A549 treated with Mapracorat at 1 μM for 4 hours (cell line): Measurements from ENCODE around the gene OOSP3. TPM values are rescaled to one million over a fixed set of nuclear protein-coding genes. Genes with fewer than 3 reads are reported as not detected.

ENCODE experiments used
- total RNA-seq: library from RNA; stranded (reverse); fragments of 200-300 nt; extraction: Qiagen RNA extraction; gene quantifications from 5 replicates; pipeline ENCODE4 v1.2.3, GENCODE V29; 2022

OOSP3 gene, protein sequence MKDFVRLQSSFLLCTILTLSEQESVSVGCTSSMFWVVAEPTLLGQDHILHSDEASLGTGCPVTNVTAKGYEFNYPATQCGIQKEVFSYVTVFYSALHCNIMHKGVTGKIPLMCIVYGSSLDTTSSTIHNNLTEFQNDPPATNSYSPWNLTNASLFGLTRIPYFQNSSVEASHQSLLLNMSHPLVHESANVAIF
- not detected in 5 replicates for total RNA-seq

DNA sequence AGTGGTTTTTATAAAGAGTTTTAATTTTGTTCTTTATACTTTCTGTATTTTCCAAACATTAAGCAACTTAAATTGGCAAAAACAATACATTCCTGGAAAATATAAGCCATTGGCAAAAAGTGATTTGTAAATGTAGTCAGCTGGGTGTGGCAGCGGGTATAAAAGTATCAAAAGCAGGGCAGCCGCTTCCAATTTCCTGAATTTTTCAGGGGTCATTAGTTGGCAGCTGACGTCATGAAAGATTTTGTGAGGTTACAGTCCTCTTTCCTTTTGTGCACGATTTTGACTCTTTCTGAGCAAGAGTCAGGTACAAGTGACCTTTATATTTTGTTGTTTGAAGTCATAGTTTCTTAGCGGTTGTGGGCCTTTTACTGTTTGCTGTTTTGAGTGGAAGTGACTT lies at the start of gene OOSP3:
TSS of gene OOSP3 (plus strand) at position 208 of the 400 bp plus-strand sequence. CDS start at position 235, 27 bp downstream.

DNA sequence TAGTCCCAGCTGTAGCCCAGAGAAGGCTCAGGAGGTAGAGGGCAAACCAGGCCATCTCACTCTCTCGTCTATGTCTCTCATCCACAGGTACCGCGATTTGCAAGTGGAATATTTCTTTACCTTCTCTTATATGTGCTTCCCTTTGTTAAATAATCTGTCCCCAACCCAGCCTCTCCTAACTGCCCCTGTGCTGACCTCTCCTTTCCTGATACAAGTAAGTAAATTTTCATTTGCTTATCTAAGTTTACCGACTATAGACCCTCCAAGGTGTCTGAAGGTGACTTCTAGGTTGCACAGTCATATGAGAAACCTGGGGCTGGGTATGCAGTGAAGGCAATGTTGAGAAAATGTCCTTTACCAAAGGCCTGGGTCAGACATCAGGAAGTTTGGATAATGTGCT lies 33.2 kb upstream of the OOSP3 start, which contains the start of gene CBLIF:
TSS of gene CBLIF (minus strand) at position 101 of the 400 bp plus-strand sequence. CDS start at position 55, 46 bp downstream.

DNA sequence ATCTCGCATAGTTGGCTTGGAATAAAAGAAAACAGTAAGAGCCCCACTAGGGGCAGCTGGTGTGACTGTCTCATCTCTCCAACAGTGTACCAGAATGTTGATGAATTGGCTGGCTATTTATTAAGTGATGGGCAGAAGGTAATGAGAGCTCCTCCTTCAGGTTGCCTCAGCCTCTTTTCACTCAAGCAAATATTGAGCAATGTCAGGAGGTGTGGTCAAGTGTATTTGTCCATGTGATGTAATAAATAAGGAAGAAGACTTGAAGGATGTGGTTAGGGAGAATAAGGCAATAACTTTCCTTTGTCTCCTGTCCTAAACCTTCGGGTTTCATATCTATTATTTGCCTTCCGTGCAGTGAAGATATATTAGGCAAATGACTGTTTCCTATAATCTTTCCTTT lies 12.2 kb upstream of the OOSP3 start, which contains the start of gene TCN1:
TSS of gene TCN1 (minus strand) at position 91 of the 400 bp plus-strand sequence. CDS start at position 74, 17 bp downstream.

DNA sequence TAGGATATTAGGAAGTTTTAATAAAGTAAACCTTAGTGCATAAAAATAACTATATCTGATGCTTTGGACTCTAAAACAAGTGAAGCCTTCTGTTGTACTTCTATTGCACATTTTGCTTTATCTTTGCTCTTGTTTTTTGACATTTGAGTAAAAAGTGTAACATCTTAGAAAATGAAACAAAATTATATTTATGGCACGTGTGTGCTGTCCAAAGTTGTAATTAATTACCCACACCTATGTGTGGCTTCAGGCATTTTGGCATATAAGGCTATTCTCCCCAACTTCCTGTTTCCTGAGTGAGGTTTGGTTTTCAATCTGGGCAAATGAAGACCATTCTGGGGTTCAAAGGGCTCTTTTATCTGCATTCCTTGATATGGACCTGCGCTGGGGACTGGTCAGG lies 59.5 kb downstream of the OOSP3 start, which contains the start of gene OOSP1:
TSS of gene OOSP1 (plus strand) at position 301 of the 400 bp plus-strand sequence. CDS start at position 324, 23 bp downstream.

Other genes starting within 250 kb of the OOSP3 start
- 41.7 to 48.4 TPM (median 46.9 TPM) in 5 replicates for gene PATL1, start 209.7 kb upstream of the OOSP3 start, total RNA-seq
- not detected in 5 replicates for gene OR10V1, start 164.9 kb upstream of the OOSP3 start, total RNA-seq
- 21.4 to 28.3 TPM (median 26.8 TPM) in 5 replicates for gene STX3, start 123.4 kb upstream of the OOSP3 start, total RNA-seq
- 60.4 to 65.1 TPM (median 64.2 TPM) in 5 replicates for gene MRPL16, start 68.0 kb upstream of the OOSP3 start, total RNA-seq
- gene CBLIF, start 33.3 kb upstream of the OOSP3 start, total RNA-seq, result not detected in 5 replicates
- gene TCN1, start 12.3 kb upstream of the OOSP3 start, total RNA-seq, result 0.26 to 0.42 TPM (median 0.36 TPM) in 5 replicates
- gene OOSP1, start 59.6 kb downstream of the OOSP3 start, total RNA-seq, result not detected in 5 replicates
- gene OOSP4A, start 85.3 kb downstream of the OOSP3 start, total RNA-seq, result not detected in 5 replicates
- gene OOSP4B, start 138.4 kb downstream of the OOSP3 start, total RNA-seq, result not detected in 5 replicates
- gene OOSP2, start 161.6 kb downstream of the OOSP3 start, total RNA-seq, result not detected in 5 replicates
- gene MS4A3, start 177.9 kb downstream of the OOSP3 start, total RNA-seq, result not detected in 5 replicates
- not detected in 5 replicates for gene MS4A2, start 209.9 kb downstream of the OOSP3 start, total RNA-seq